ENCODE results near the gene FNDC11. TPM values are rescaled to one million over a fixed set of nuclear protein-coding genes. Genes with fewer than 3 reads are reported as not detected.

The FNDC11 gene
- total and polyA plus RNA-seq, 2 donors (not counting 3 experiments of a cell fraction or from before 2014, with no cell fraction given), result 0.71 to 1.9 TPM

DNA sequence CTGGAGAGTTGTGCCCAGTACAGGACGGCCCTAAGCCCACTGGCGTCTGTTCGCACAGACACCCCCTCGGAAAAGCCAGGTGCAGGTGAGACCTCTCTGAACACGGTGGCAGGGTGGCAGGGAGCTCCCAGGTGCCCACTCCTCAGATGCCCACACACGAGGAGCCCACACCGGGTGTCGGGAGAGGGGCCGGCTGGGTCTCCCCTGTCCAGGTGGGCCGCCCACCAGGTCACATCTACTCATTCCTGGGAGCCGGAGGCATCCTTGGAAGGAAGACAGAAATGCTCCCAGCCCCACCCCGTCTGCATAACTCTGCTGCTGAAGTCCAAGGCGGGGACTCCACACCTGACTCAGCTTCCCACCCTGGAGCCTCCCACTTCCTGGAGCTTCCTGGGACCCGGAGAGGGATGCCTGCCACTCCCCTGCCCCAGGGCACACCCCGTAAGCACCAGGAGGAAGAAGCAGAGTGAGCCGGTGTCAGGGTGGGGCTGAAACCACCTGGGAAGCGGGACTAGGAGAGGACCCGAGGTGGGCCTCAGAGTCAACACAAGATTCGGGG is 8.9 kb upstream of the FNDC11 start:
- no peaks in the 10 kb centered on the region for H3K36me3 ChIP-seq (ENCODE audit: control insufficient read depth in 2 of 2, extremely low read depth in 1 of 2, insufficient read depth in 2 of 2, low read length in 2 of 2)
- DNase-seq (ENCODE audit: low read depth, low spot score) (no peak), FAIRE-seq (no peak)
- no peaks in the 10 kb centered on the region for H3K79me2 ChIP-seq (ENCODE audit: control insufficient read depth, insufficient read depth, low read length)
- no peaks in the 10 kb centered on the region for H3K9me3 ChIP-seq (replicated peaks; ENCODE audit: control insufficient read depth, insufficient read depth, low read length)
- no peak overlapping the region for H3K9ac ChIP-seq (replicated peaks; ENCODE audit: extremely low read depth, insufficient read depth, low read length)
- H3K27ac ChIP-seq (ENCODE audit: insufficient read depth, low read depth, low read length), result no peak overlapping the region
- H3K4me2 ChIP-seq (ENCODE audit: insufficient read depth, low read length), result no peak overlapping the region
- BruUV-seq (replicated peaks), result no TSS peak
- H3K4me3 ChIP-seq (replicated peaks in 1 of 3; ENCODE audit: insufficient read depth in 1 of 3, low read depth in 1 of 3, low read length in 3 of 3), result no peak overlapping the region
- POLR2A ChIA-PET, result no interaction called here
- H3K9me1 ChIP-seq (replicated peaks; ENCODE audit: control insufficient read depth, extremely low read depth, insufficient read depth, low read length), result no peaks in the 10 kb centered on the region
- H4K20me1 ChIP-seq (replicated peaks; ENCODE audit: control insufficient read depth, extremely low read depth, insufficient read depth, low read length), result no peaks in the 10 kb centered on the region
- CTCF ChIA-PET, result no interaction called here
- TF ChIP-seq GATA2 (IDR thresholded peaks at IDR 0.05; ENCODE audit: insufficient read depth, insufficient read length, low read depth, low read length), result no peak
- H2AFZ ChIP-seq (ENCODE audit: low read depth, low read length), result no peak overlapping the region
- H3K4me1 ChIP-seq (ENCODE audit: control insufficient read depth, extremely low read depth, insufficient read depth, low read length), result no peaks in the 10 kb centered on the region
- H3K27me3 ChIP-seq (ENCODE audit: control insufficient read depth in 2 of 2, insufficient read depth in 2 of 2, low read length in 2 of 2), result no peaks in the 10 kb centered on the region
- dilution Hi-C loops (cut with MboI; ENCODE audit: extremely low pct_ligation_motif_present, low sequenced_read_pairs) (no loop called here), intact Hi-C loops (cut with micrococcal nuclease) (no loop called here)

DNA sequence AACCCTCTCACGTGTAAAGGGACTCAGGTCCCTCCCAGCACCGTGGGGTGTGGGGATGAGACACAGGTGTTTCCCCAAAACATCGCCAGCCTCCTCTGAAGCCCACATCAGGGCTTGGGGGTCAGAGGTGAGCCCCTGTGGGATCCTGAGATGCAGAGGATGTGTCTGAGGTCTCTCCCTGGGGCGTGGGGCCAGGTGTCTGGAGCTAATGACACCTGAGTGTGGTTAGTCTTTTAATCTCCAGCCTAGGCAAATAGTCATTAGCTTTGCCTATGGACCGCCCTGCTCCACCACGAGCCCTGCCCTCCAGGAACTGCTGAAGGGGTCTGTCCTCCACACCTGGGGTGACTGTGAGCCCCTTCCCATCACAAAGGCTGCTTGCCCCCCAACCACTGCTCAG is 8.1 kb upstream of the FNDC11 start:
- H3K4me2 ChIP-seq (ENCODE audit: insufficient read depth, low read length), result no peak overlapping the region
- intact Hi-C loops (cut with micrococcal nuclease), result no loop called here
- no peak overlapping the region for H2AFZ ChIP-seq (ENCODE audit: low read depth, low read length)
- H3K4me3 ChIP-seq (replicated peaks in 1 of 3; ENCODE audit: insufficient read depth in 1 of 3, low read depth in 1 of 3, low read length in 3 of 3), result no peak overlapping the region
- FAIRE-seq (no peak), DNase-seq (ENCODE audit: low read depth, low spot score) (no peak)
- H3K4me1 ChIP-seq (ENCODE audit: control insufficient read depth, extremely low read depth, insufficient read depth, low read length), result no peaks in the 10 kb centered on the region
- TF ChIP-seq POLR2AphosphoS5 (IDR thresholded peaks at IDR 0.05; ENCODE audit: insufficient read depth, low read depth, low read length) (no peak), MYC (IDR thresholded peaks at IDR 0.05; ENCODE audit: low read depth, low read length) (no peak), EZH2 (IDR thresholded peaks at IDR 0.05; ENCODE audit: borderline replicate concordance, low read depth, low read length, severe bottlenecking) (no peak), POLR2A (IDR thresholded peaks at IDR 0.05; ENCODE audit: low read depth, low read length) (no peak), FOS (IDR thresholded peaks at IDR 0.05; ENCODE audit: borderline replicate concordance, insufficient read depth, low read length) (no peak), GATA2 (IDR thresholded peaks at IDR 0.05; ENCODE audit: insufficient read depth, insufficient read length, low read depth, low read length) (no peak), JUN (IDR thresholded peaks at IDR 0.05; ENCODE audit: borderline replicate concordance, insufficient read depth, insufficient read length, low read depth) (no peak)
- TF ChIP-seq, protein P1, sequence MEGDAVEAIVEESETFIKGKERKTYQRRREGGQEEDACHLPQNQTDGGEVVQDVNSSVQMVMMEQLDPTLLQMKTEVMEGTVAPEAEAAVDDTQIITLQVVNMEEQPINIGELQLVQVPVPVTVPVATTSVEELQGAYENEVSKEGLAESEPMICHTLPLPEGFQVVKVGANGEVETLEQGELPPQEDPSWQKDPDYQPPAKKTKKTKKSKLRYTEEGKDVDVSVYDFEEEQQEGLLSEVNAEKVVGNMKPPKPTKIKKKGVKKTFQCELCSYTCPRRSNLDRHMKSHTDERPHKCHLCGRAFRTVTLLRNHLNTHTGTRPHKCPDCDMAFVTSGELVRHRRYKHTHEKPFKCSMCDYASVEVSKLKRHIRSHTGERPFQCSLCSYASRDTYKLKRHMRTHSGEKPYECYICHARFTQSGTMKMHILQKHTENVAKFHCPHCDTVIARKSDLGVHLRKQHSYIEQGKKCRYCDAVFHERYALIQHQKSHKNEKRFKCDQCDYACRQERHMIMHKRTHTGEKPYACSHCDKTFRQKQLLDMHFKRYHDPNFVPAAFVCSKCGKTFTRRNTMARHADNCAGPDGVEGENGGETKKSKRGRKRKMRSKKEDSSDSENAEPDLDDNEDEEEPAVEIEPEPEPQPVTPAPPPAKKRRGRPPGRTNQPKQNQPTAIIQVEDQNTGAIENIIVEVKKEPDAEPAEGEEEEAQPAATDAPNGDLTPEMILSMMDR (IDR thresholded peaks at IDR 0.05; ENCODE audit: extremely low read depth in 1 of 2, insufficient read depth in 1 of 2, low read depth in 1 of 2, low read length in 2 of 2), result no peak
- TF ChIP-seq, protein P2, sequence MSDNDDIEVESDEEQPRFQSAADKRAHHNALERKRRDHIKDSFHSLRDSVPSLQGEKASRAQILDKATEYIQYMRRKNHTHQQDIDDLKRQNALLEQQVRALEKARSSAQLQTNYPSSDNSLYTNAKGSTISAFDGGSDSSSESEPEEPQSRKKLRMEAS (IDR thresholded peaks at IDR 0.05; ENCODE audit: insufficient read depth, insufficient read length), result no peak
- no peak overlapping the region for H3K9ac ChIP-seq (replicated peaks; ENCODE audit: extremely low read depth, insufficient read depth, low read length)
- BruUV-seq (replicated peaks), result no TSS peak
- H3K9me1 ChIP-seq (replicated peaks; ENCODE audit: control insufficient read depth, extremely low read depth, insufficient read depth, low read length), result no peaks in the 10 kb centered on the region
- no peaks in the 10 kb centered on the region for H3K79me2 ChIP-seq (ENCODE audit: control insufficient read depth, insufficient read depth, low read length)
- ChIA-PET POLR2A (no interaction called here), CTCF (interaction anchor here (1.9 kb wide), 1 partner anchor 8 kb away, joined by 12 read pairs; the partner anchor contains the start of gene PTK6)
- H3K27ac ChIP-seq (ENCODE audit: insufficient read depth, low read depth, low read length), result no peak overlapping the region
- H3K27me3 ChIP-seq (ENCODE audit: control insufficient read depth in 2 of 2, insufficient read depth in 2 of 2, low read length in 2 of 2), result no peaks in the 10 kb centered on the region
- no peaks in the 10 kb centered on the region for H4K20me1 ChIP-seq (replicated peaks; ENCODE audit: control insufficient read depth, extremely low read depth, insufficient read depth, low read length)
- H3K36me3 ChIP-seq (ENCODE audit: control insufficient read depth in 2 of 2, extremely low read depth in 1 of 2, insufficient read depth in 2 of 2, low read length in 2 of 2), result no peaks in the 10 kb centered on the region
- dilution Hi-C loops (cut with MboI; ENCODE audit: extremely low pct_ligation_motif_present, low sequenced_read_pairs), result no loop called here
- no peaks in the 10 kb centered on the region for H3K9me3 ChIP-seq (replicated peaks; ENCODE audit: control insufficient read depth, insufficient read depth, low read length)

Measured in endothelial cell of umbilical vein (primary cell).